SK-N-SH (cell line): Measurements from ENCODE around the gene HYAL1. TPM values are rescaled to one million over a fixed set of nuclear protein-coding genes. Genes with fewer than 3 reads are reported as not detected.

Source experiments
- CTCF ChIA-PET: fragments of 300-600, 350-600 bp; formaldehyde crosslinking; extraction: SDS; loops from one replicate; lab custom pipeline; 2021; lab: Yijun Ruan, JAX
- POLR2A ChIA-PET: fragments of 350-600 bp; sonication (Branson Sonifier 250); formaldehyde crosslinking; extraction: SDS; loops from one replicate; lab custom pipeline; 2020; ENCODE audit warnings: antibody characterized with exemption, inconsistent platforms; lab: Yijun Ruan, JAX
- DNase-seq: peaks from one replicate; pipeline ENCODE4 v3.0.0; 2012
- H2AFZ ChIP-seq: fragments of 200-600 bp; sonication (generic); 2 replicates; pipeline ENCODE4 v1.8.1; 2016; ENCODE audit warnings: antibody characterized with exemption, mild to moderate bottlenecking, low read depth
- H3F3A ChIP-seq: fragments of 200-600 bp; sonication (generic); replicated peaks from 2 replicates; pipeline ENCODE3; 2016; ENCODE audit warnings: antibody characterized with exemption, mild to moderate bottlenecking; ENCODE audit not compliant: insufficient read depth
- H3K27ac ChIP-seq, 2 experiments: fragments of 200-500 bp in 1 of 2; fragments of 200-600 bp in 1 of 2; sonication (Bioruptor generic) in 1 of 2; sonication (generic), shearing (Covaris generic) in 1 of 2; 2 replicates each; pipeline versions ENCODE4 v1.5.1 to v1.6.1; 2014 to 2016; ENCODE audit warnings: low read depth in 2 of 2, inconsistent platforms in 1 of 2, low read length in 1 of 2, mild to moderate bottlenecking in 1 of 2, mixed read lengths in 1 of 2
- H3K27me3 ChIP-seq: fragments of 200-600 bp; sonication (generic), shearing (Covaris generic); 2 replicates; pipeline ENCODE4 v1.6.1; 2016; ENCODE audit warnings: mixed run types; ENCODE audit not compliant: insufficient read depth
- H3K36me3 ChIP-seq, 2 experiments: fragments of 200-500 bp in 1 of 2; fragments of 200-600 bp in 1 of 2; sonication (Bioruptor generic) in 1 of 2; sonication (generic) in 1 of 2; replicated peaks in 1 of 2; 2 replicates each; pipeline versions ENCODE3 to v1.5.1; 2014 to 2016; ENCODE audit warnings: low read length in 1 of 2, mild to moderate bottlenecking in 1 of 2; ENCODE audit not compliant: insufficient read depth in 2 of 2, control insufficient read depth in 1 of 2
- H3K4me1 ChIP-seq, 2 experiments: fragments of 200-500 bp in 1 of 2; fragments of 200-600 bp in 1 of 2; sonication (Bioruptor generic) in 1 of 2; sonication (generic), shearing (Covaris generic) in 1 of 2; 2 replicates each; pipeline versions ENCODE4 v1.5.1 to v1.6.1; 2014 to 2016; ENCODE audit warnings: low read depth in 1 of 2, low read length in 1 of 2, mixed run types in 1 of 2; ENCODE audit not compliant: insufficient read depth in 2 of 2, control insufficient read depth in 1 of 2
- H3K4me2 ChIP-seq: fragments of 200-600 bp; sonication (generic), shearing (Covaris generic); 2 replicates; pipeline ENCODE4 v1.6.1; 2017; ENCODE audit warnings: mixed run types
- H3K4me3 ChIP-seq, 2 experiments: fragments of 200-500 bp in 1 of 2; fragments of 200-600 bp in 1 of 2; sonication (Bioruptor generic) in 1 of 2; sonication (generic), shearing (Covaris generic) in 1 of 2; 2 replicates each; pipeline versions ENCODE4 v1.5.1 to v1.8.1; 2014 to 2016; ENCODE audit warnings: low read depth in 2 of 2, inconsistent platforms in 1 of 2, low read length in 1 of 2, mild to moderate bottlenecking in 1 of 2, mixed read lengths in 1 of 2, moderate library complexity in 1 of 2
- H3K79me2 ChIP-seq: fragments of 200-600 bp; sonication (generic); 2 replicates; pipeline ENCODE4 v1.8.1; 2017; ENCODE audit warnings: mild to moderate bottlenecking; ENCODE audit not compliant: insufficient read depth
- H3K9ac ChIP-seq: fragments of 200-600 bp; sonication (generic); 2 replicates; pipeline ENCODE4 v1.6.1; 2017; ENCODE audit warnings: mixed run types
- H3K9me2 ChIP-seq: fragments of 200-600 bp; sonication (generic); 2 replicates; pipeline ENCODE4 v1.6.1; 2017; ENCODE audit warnings: mixed run types
- H3K9me3 ChIP-seq: fragments of 200-600 bp; sonication (generic); 2 replicates; pipeline ENCODE4 v1.6.1; 2017; ENCODE audit warnings: mixed run types, mild to moderate bottlenecking, moderate library complexity
- H4K20me1 ChIP-seq: fragments of 200-600 bp; sonication (generic); 2 replicates; pipeline ENCODE4 v1.6.1; 2017; ENCODE audit warnings: mild to moderate bottlenecking, mixed run types; ENCODE audit not compliant: insufficient read depth
- CHD2 ChIP-seq: fragments of 150-350 bp; IDR thresholded peaks from 2 replicates; pipeline ENCODE4 v1.6.1; 2018; ENCODE audit warnings: low read length; ENCODE audit not compliant: partially characterized antibody
- ELF1 ChIP-seq: IDR thresholded peaks from 2 replicates; pipeline ENCODE4 v1.4.0; 2012
- EP300 ChIP-seq, 2 experiments: IDR thresholded peaks; 2 replicates each; pipeline versions ENCODE4 v1.4.0 to v1.6.1; 2012; ENCODE audit warnings: borderline replicate concordance in 1 of 2, low read depth in 1 of 2, low read length in 1 of 2
- EZH2phosphoT487 ChIP-seq: fragments of 200-600 bp; sonication (generic); IDR thresholded peaks from 2 replicates; pipeline ENCODE4 v1.6.1; 2017; ENCODE audit warnings: low read depth, mixed run types, mild to moderate bottlenecking, antibody characterized with exemption, moderate library complexity, borderline replicate concordance
- FOXM1 ChIP-seq: IDR thresholded peaks from 2 replicates; pipeline ENCODE4 v1.4.0; 2012; ENCODE audit warnings: low read depth, mild to moderate bottlenecking
- GABPA ChIP-seq: IDR thresholded peaks from 2 replicates; pipeline ENCODE4 v1.4.0; 2012; ENCODE audit warnings: low read depth, mild to moderate bottlenecking
- GATA2 ChIP-seq: sonication (generic); formaldehyde crosslinking; IDR thresholded peaks from 2 replicates; pipeline ENCODE4 v1.5.0; 2020; ENCODE audit warnings: mild to moderate bottlenecking, missing genetic modification reagents
- MEF2A ChIP-seq: IDR thresholded peaks from 2 replicates; pipeline ENCODE4 v1.4.0; 2012; ENCODE audit warnings: low read depth, borderline replicate concordance
- MXI1 ChIP-seq: IDR thresholded peaks from 2 replicates; pipeline ENCODE4 v1.6.1; 2012; ENCODE audit warnings: mild to moderate bottlenecking, low read depth, low read length, improper control_type of control experiment
- NFIC ChIP-seq: IDR thresholded peaks from 2 replicates; pipeline ENCODE4 v1.4.0; 2012; ENCODE audit warnings: borderline replicate concordance
- NRF1 ChIP-seq: IDR thresholded peaks from 2 replicates; pipeline ENCODE4 v1.6.1; 2012; ENCODE audit warnings: low read depth, mild to moderate bottlenecking, low read length
- POLR2AphosphoS5 ChIP-seq: IDR thresholded peaks from 2 replicates; pipeline ENCODE4 v1.6.1; 2012; ENCODE audit warnings: low read depth, low read length
- RAD21 ChIP-seq: IDR thresholded peaks from 2 replicates; pipeline ENCODE4 v1.6.1; 2012; ENCODE audit warnings: mild to moderate bottlenecking, low read length
- RCOR1 ChIP-seq: fragments of 150-350 bp; IDR thresholded peaks from 2 replicates; pipeline ENCODE4 v1.6.1; 2017; ENCODE audit warnings: antibody characterized with exemption, low read length
- RFX5 ChIP-seq: IDR thresholded peaks from 2 replicates; pipeline ENCODE4 v1.6.1; 2012; ENCODE audit warnings: mild to moderate bottlenecking, improper control_type of control experiment, low read length
- RXRA ChIP-seq: IDR thresholded peaks from 2 replicates; pipeline ENCODE4 v1.4.0; 2012; ENCODE audit warnings: low read depth, mild to moderate bottlenecking, borderline replicate concordance
- SIN3A ChIP-seq: IDR thresholded peaks from 2 replicates; pipeline ENCODE4 v1.6.1; 2012; ENCODE audit warnings: low read depth, mild to moderate bottlenecking, low read length, moderate library complexity, borderline replicate concordance
- SMC3 ChIP-seq: IDR thresholded peaks from 2 replicates; pipeline ENCODE4 v1.6.1; 2012; ENCODE audit warnings: low read depth, low read length, improper control_type of control experiment
- TAF1 ChIP-seq: IDR thresholded peaks from 2 replicates; pipeline ENCODE4 v1.6.1; 2012; ENCODE audit warnings: low read depth, mild to moderate bottlenecking, low read length, moderate library complexity, borderline replicate concordance
- USF2 ChIP-seq: fragments of 150-350 bp; IDR thresholded peaks from 2 replicates; pipeline ENCODE4 v1.6.1; 2017; ENCODE audit warnings: antibody characterized with exemption, low read length, low read depth, borderline replicate concordance
- YY1 ChIP-seq: IDR thresholded peaks from 2 replicates; pipeline ENCODE4 v1.4.0; 2012; ENCODE audit warnings: low read depth, mild to moderate bottlenecking
- WGBS: methylation state at CpG from one replicate; pipeline ENCODE4 v1.1.6; 2017; ENCODE audit warnings: low lambda C conversion rate; 5-methylcytosine and 5-hydroxymethylcytosine counted together
- polyA plus RNA-seq, 3 experiments: library from polyadenylated mRNA; depleted of rRNA; stranded (reverse); fragments of >200 nt; gene quantifications; 2 replicates each; pipeline ENCODE4 v1.2.3, GENCODE V29; 2012
- TF ChIP-seq, protein P1 (sequence below): IDR thresholded peaks from 2 replicates; pipeline ENCODE4 v1.4.0; 2012; ENCODE audit warnings: low read depth
- TF ChIP-seq, protein P2 (sequence below): IDR thresholded peaks from 2 replicates; pipeline ENCODE4; 2012
- TF ChIP-seq, protein P3 (sequence below): fragments of 150-350 bp; IDR thresholded peaks from 2 replicates; pipeline ENCODE4 v1.6.1; 2016; ENCODE audit warnings: mild to moderate bottlenecking, low read depth, low read length

Gene HYAL1
- polyA plus RNA-seq, 1 of the 3 experiments (the other 2 are of a cell fraction): 0.30 TPM

- TF ChIP-seq RCOR1 (no peak), USF2 (no peak), ELF1 (no peak), POLR2AphosphoS5 (no peak), CHD2 (no peak), GABPA (no peak)
- TF ChIP-seq, protein P1, sequence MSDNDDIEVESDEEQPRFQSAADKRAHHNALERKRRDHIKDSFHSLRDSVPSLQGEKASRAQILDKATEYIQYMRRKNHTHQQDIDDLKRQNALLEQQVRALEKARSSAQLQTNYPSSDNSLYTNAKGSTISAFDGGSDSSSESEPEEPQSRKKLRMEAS: no peak
Measured at GRCh38 chr3:50338965-50339364, 35.6 kb upstream of the HYAL1 start (continued).

- POLR2A ChIA-PET: interaction anchor here (0.5 to 3.6 kb wide), 16 partner anchors 10 to 232 kb away, joined by 3 to 38 read pairs (median 4); partner anchors contain the start of genes C3orf18, CYB561D2, HEMK1 and HYAL3
- H3K4me2 ChIP-seq: peak overlapping the region; percentile 96
- peaks cover 10 to 33% of the 10 kb centered on the region in 2 experiments for H3K4me1 ChIP-seq
- H3K4me3 ChIP-seq: peak overlapping the region; percentile 77 to 79
- peak; percentile 100 for DNase-seq
- peaks cover 10% of the 10 kb centered on the region; the same call in 1 of the 2 replicates for H4K20me1 ChIP-seq
- H3K27me3 ChIP-seq: no peaks in the 10 kb centered on the region
- H2AFZ ChIP-seq: peak overlapping the region; percentile 84
- CTCF ChIA-PET: interaction anchor here (0.7 to 6.8 kb wide), 17 partner anchors 10 to 229 kb away, joined by 3 to 60 read pairs (median 4); partner anchors contain the start of genes CYB561D2, HYAL1, HYAL2 and IFRD2
- no peaks in the 10 kb centered on the region for H3K9me3 ChIP-seq
- H3K9me2 ChIP-seq: no peaks in the 10 kb centered on the region
- peaks cover 3% of the 10 kb centered on the region for H3F3A ChIP-seq
- no peak for TF ChIP-seq SMC3
- TF ChIP-seq, protein P2, sequence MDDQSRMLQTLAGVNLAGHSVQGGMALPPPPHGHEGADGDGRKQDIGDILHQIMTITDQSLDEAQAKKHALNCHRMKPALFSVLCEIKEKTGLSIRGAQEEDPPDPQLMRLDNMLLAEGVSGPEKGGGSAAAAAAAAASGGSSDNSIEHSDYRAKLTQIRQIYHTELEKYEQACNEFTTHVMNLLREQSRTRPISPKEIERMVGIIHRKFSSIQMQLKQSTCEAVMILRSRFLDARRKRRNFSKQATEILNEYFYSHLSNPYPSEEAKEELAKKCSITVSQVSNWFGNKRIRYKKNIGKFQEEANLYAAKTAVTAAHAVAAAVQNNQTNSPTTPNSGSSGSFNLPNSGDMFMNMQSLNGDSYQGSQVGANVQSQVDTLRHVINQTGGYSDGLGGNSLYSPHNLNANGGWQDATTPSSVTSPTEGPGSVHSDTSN: no peak
- no peak; the same call in none of the 2 replicates for TF ChIP-seq TAF1
- TF ChIP-seq ELF1: no peak
- TF ChIP-seq MEF2A: no peak
- TF ChIP-seq CHD2: peak; percentile 25
- TF ChIP-seq SIN3A: peak; percentile 59; the same call in 1 of the 2 replicates
- TF ChIP-seq RCOR1: no peak
- TF ChIP-seq RAD21: no peak
- peak; percentile 75 for TF ChIP-seq NRF1
- peak; percentile 96 for TF ChIP-seq MXI1
- TF ChIP-seq GATA2 (CRISPR knock-in tag): no peak
- peak; percentile 59; the same call in 1 of the 2 replicates for TF ChIP-seq RFX5
- TF ChIP-seq NFIC: no peak
- TF ChIP-seq, protein P1: peak; percentile 87
- TF ChIP-seq EZH2phosphoT487: no peak
- TF ChIP-seq FOXM1: 0 out of 2 replicates have a peak, but pooled peaks have one; percentile 34
- peak; percentile 76 for TF ChIP-seq POLR2AphosphoS5
- TF ChIP-seq, protein P3, sequence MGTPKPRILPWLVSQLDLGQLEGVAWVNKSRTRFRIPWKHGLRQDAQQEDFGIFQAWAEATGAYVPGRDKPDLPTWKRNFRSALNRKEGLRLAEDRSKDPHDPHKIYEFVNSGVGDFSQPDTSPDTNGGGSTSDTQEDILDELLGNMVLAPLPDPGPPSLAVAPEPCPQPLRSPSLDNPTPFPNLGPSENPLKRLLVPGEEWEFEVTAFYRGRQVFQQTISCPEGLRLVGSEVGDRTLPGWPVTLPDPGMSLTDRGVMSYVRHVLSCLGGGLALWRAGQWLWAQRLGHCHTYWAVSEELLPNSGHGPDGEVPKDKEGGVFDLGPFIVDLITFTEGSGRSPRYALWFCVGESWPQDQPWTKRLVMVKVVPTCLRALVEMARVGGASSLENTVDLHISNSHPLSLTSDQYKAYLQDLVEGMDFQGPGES: no peak
- peak; percentile 13 to 41; a peak in 1 of 4 replicates for TF ChIP-seq EP300 (IDR thresholded peaks at IDR 0.05; ENCODE audit: borderline replicate concordance in 1 of 2, low read depth in 1 of 2, low read length in 1 of 2)
- no peak for TF ChIP-seq RXRA
- TF ChIP-seq YY1: no peak
- no peak for TF ChIP-seq GABPA
- peak overlapping the region; percentile 82 to 98 for H3K27ac ChIP-seq
- H3K79me2 ChIP-seq: peaks cover 57% of the 10 kb centered on the region
- no peaks in the 10 kb centered on the region for H3K36me3 ChIP-seq
- peak overlapping the region; percentile 78 for H3K9ac ChIP-seq
- WGBS: 0% methylated on average over 23 of the region's 79 CpGs
Measured at GRCh38 chr3:50337175-50337861, 33.9 kb upstream of the HYAL1 start.
